ENCODE results near the gene PRKRA.
"Not testable (repeated sequence)": the region's sequence is repeated elsewhere in the genome, so short reads cannot be mapped to it uniquely, and the experiment has no call there.

The PRKRA gene

GRCh38 chr2:178418426-178418825 is 32.5 kb downstream of the PRKRA start:
- POLR2A ChIA-PET = no interaction called here
- DNase-seq = no peak
- WGBS (ENCODE audit: insufficient coverage) = no CpG with 5 or more reads among the region's 1 CpG

GRCh38 chr2:178417916-178418315 is 33.1 kb downstream of the PRKRA start:
- ChIA-PET CTCF (interaction anchor here (0.7 to 13.7 kb wide), 9 partner anchors 9 to 311 kb away, joined by 3 to 278 read pairs (median 6); partner anchors contain the start of gene RBM45), POLR2A (no interaction called here)
- H3K4me1 ChIP-seq (ENCODE audit: control extremely low read depth in 1 of 4, control insufficient read depth in 4 of 4, insufficient read depth in 4 of 4, low read length in 3 of 4) = peaks cover 6 to 15% (median 12%) of the 10 kb centered on the region in 4 experiments
- no peaks in the 10 kb centered on the region for H3K27me3 ChIP-seq (replicated peaks in 2 of 5; ENCODE audit: control insufficient read depth in 4 of 5, insufficient read depth in 5 of 5, low read length in 4 of 5)
- 100% methylated on average over 2 of the region's 3 CpGs for WGBS (ENCODE audit: insufficient coverage)
- H3K36me3 ChIP-seq (ENCODE audit: control insufficient read depth in 4 of 4, insufficient read depth in 4 of 4, low read length in 3 of 4) = peaks cover 4 to 25% (median 12%) of the 10 kb centered on the region in 4 experiments
- no peak overlapping the region for H3K4me3 ChIP-seq (ENCODE audit: control insufficient read depth in 1 of 7, extremely low read depth in 1 of 7, insufficient read depth in 4 of 7, low read depth in 2 of 7, low read length in 6 of 7)
- no peak overlapping the region for H3K27ac ChIP-seq (ENCODE audit: insufficient read depth in 1 of 2, low read depth in 1 of 2, low read length in 2 of 2, poor library complexity in 1 of 2, severe bottlenecking in 2 of 2)
- H3K9me3 ChIP-seq (ENCODE audit: control extremely low read depth in 1 of 5, control insufficient read depth in 4 of 5, insufficient read depth in 2 of 5, low read depth in 1 of 5, low read length in 4 of 5) = peaks cover 0 to 7% (median 1%) of the 10 kb centered on the region in 5 experiments
- DNase-seq = no peak

More at GRCh38 chr2:178418426-178418825, 32.5 kb downstream of the PRKRA start:
- H3K4me3 ChIP-seq (ENCODE audit: control insufficient read depth in 1 of 7, extremely low read depth in 1 of 7, insufficient read depth in 4 of 7, low read depth in 2 of 7, low read length in 6 of 7) = no peak overlapping the region
- H3K9me3 ChIP-seq (ENCODE audit: control extremely low read depth in 1 of 5, control insufficient read depth in 4 of 5, insufficient read depth in 2 of 5, low read depth in 1 of 5, low read length in 4 of 5) = peaks cover 0 to 8% (median 1%) of the 10 kb centered on the region in 5 experiments
- CTCF ChIA-PET = interaction anchor here (0.6 to 13.7 kb wide), 10 partner anchors 9 to 312 kb away, joined by 3 to 278 read pairs (median 6); partner anchors contain the start of gene RBM45
- H3K27me3 ChIP-seq (replicated peaks in 2 of 5; ENCODE audit: control insufficient read depth in 4 of 5, insufficient read depth in 5 of 5, low read length in 4 of 5) = no peaks in the 10 kb centered on the region
- no peak overlapping the region for H3K27ac ChIP-seq (ENCODE audit: insufficient read depth in 1 of 2, low read depth in 1 of 2, low read length in 2 of 2, poor library complexity in 1 of 2, severe bottlenecking in 2 of 2)
- H3K4me1 ChIP-seq (ENCODE audit: control extremely low read depth in 1 of 4, control insufficient read depth in 4 of 4, insufficient read depth in 4 of 4, low read length in 3 of 4) = peaks cover 6 to 13% (median 11%) of the 10 kb centered on the region in 4 experiments
- peaks cover 4 to 25% (median 15%) of the 10 kb centered on the region in 4 experiments for H3K36me3 ChIP-seq (ENCODE audit: control insufficient read depth in 4 of 4, insufficient read depth in 4 of 4, low read length in 3 of 4)

DNA sequence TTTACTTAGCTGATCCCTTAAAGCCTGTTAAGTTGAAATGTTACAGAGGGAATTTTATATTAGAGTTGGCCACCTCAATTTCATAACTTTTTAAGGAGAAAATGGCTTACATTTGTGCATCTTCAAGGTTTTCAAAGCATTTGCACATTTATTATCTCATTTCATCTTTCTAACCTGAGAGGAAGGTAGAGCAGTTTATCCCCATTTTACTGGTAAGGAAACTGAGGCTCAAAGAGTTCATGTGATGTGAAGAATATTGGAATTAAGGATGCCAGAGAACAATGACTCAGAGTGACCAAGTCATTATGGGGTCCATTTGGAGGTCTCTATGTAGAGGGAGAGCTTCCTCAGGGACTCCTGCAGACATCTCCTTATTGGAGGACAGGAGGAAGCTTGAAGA is 35.0 kb downstream of the PRKRA start:
- no peak for DNase-seq
- Histone ChIP-seq H3K4me1 (ENCODE audit: control extremely low read depth in 1 of 4, control insufficient read depth in 4 of 4, insufficient read depth in 4 of 4, low read length in 3 of 4) (peaks cover 6 to 17% (median 12%) of the 10 kb centered on the region in 4 experiments), H3K27me3 (replicated peaks in 2 of 5; ENCODE audit: control insufficient read depth in 4 of 5, insufficient read depth in 5 of 5, low read length in 4 of 5) (no peaks in the 10 kb centered on the region), H3K9me3 (ENCODE audit: control extremely low read depth in 1 of 5, control insufficient read depth in 4 of 5, insufficient read depth in 2 of 5, low read depth in 1 of 5, low read length in 4 of 5) (no peaks in the 10 kb centered on the region), H3K4me3 (ENCODE audit: control insufficient read depth in 1 of 7, extremely low read depth in 1 of 7, insufficient read depth in 4 of 7, low read depth in 2 of 7, low read length in 6 of 7) (no peak overlapping the region), H3K27ac (ENCODE audit: insufficient read depth in 1 of 2, low read depth in 1 of 2, low read length in 2 of 2, poor library complexity in 1 of 2, severe bottlenecking in 2 of 2) (no peak overlapping the region), H3K36me3 (ENCODE audit: control insufficient read depth in 4 of 4, insufficient read depth in 4 of 4, low read length in 3 of 4) (peaks cover 0 to 9% (median 2%) of the 10 kb centered on the region in 4 experiments)
- ChIA-PET POLR2A (no interaction called here), CTCF (interaction anchor here (1.3 to 13.7 kb wide), 6 partner anchors 18 to 305 kb away, joined by 3 to 278 read pairs (median 6); no protein-coding TSS in a partner anchor)

- peaks cover 6 to 17% (median 10%) of the 10 kb centered on the region in 4 experiments for H3K4me1 ChIP-seq (ENCODE audit: control extremely low read depth in 1 of 4, control insufficient read depth in 4 of 4, insufficient read depth in 4 of 4, low read length in 3 of 4)
- peaks cover 0 to 5% (median 2%) of the 10 kb centered on the region in 4 experiments for H3K36me3 ChIP-seq (ENCODE audit: control insufficient read depth in 4 of 4, insufficient read depth in 4 of 4, low read length in 3 of 4)
- ChIA-PET CTCF (interaction anchor here (0.6 to 13.7 kb wide), 26 partner anchors 9 to 303 kb away, joined by 3 to 278 read pairs (median 4); partner anchors contain the start of gene RBM45), POLR2A (interaction anchor here (0.6 to 1.4 kb wide), 3 partner anchors 36 to 285 kb away, joined by 3 read pairs; partner anchors contain the start of genes PJVK and PRKRA)
- DNase-seq = peak; percentile 96 to 98 (median 97)
- no peaks in the 10 kb centered on the region for H3K9me3 ChIP-seq (ENCODE audit: control extremely low read depth in 1 of 5, control insufficient read depth in 4 of 5, insufficient read depth in 2 of 5, low read depth in 1 of 5, low read length in 4 of 5)
- 18% methylated on average over 14 of the region's 21 CpGs for WGBS (ENCODE audit: insufficient coverage)
- H3K27me3 ChIP-seq (replicated peaks in 2 of 5; ENCODE audit: control insufficient read depth in 4 of 5, insufficient read depth in 5 of 5, low read length in 4 of 5) = no peaks in the 10 kb centered on the region
- peak overlapping the region in 6 of 7 experiments; percentile 64 to 93 (median 80) for H3K4me3 ChIP-seq (ENCODE audit: control insufficient read depth in 1 of 7, extremely low read depth in 1 of 7, insufficient read depth in 4 of 7, low read depth in 2 of 7, low read length in 6 of 7)
- H3K27ac ChIP-seq (ENCODE audit: insufficient read depth in 1 of 2, low read depth in 1 of 2, low read length in 2 of 2, poor library complexity in 1 of 2, severe bottlenecking in 2 of 2) = peak overlapping the region; percentile 89 to 95
Observed at GRCh38 chr2:178414266-178415247, 36.4 kb downstream of the PRKRA start.

GRCh38 chr2:178413472-178414265 is 37.3 kb downstream of the PRKRA start:
- Histone ChIP-seq H3K4me3 (ENCODE audit: control insufficient read depth in 1 of 7, extremely low read depth in 1 of 7, insufficient read depth in 4 of 7, low read depth in 2 of 7, low read length in 6 of 7) (peak overlapping the region; percentile 64 to 93 (median 78)), H3K4me1 (ENCODE audit: control extremely low read depth in 1 of 4, control insufficient read depth in 4 of 4, insufficient read depth in 4 of 4, low read length in 3 of 4) (peaks cover 6 to 17% (median 10%) of the 10 kb centered on the region in 4 experiments), H3K36me3 (ENCODE audit: control insufficient read depth in 4 of 4, insufficient read depth in 4 of 4, low read length in 3 of 4) (peaks cover 0 to 5% (median 2%) of the 10 kb centered on the region in 4 experiments), H3K27ac (ENCODE audit: insufficient read depth in 1 of 2, low read depth in 1 of 2, low read length in 2 of 2, poor library complexity in 1 of 2, severe bottlenecking in 2 of 2) (peak overlapping the region; percentile 89 to 95), H3K9me3 (ENCODE audit: control extremely low read depth in 1 of 5, control insufficient read depth in 4 of 5, insufficient read depth in 2 of 5, low read depth in 1 of 5, low read length in 4 of 5) (no peaks in the 10 kb centered on the region), H3K27me3 (replicated peaks in 2 of 5; ENCODE audit: control insufficient read depth in 4 of 5, insufficient read depth in 5 of 5, low read length in 4 of 5) (no peaks in the 10 kb centered on the region)
- POLR2A ChIA-PET = interaction anchor here (0.6 to 1.4 kb wide), 3 partner anchors 37 to 284 kb away, joined by 3 read pairs; partner anchors contain the start of genes PJVK and PRKRA
- peak; percentile 87 to 93 (median 92) for DNase-seq
- WGBS (ENCODE audit: insufficient coverage) = 0% methylated on average over 22 of the region's 45 CpGs
- CTCF ChIA-PET = interaction anchor here (0.6 to 13.7 kb wide), 19 partner anchors 10 to 302 kb away, joined by 3 to 278 read pairs (median 4); partner anchors contain the start of gene RBM45

DNA sequence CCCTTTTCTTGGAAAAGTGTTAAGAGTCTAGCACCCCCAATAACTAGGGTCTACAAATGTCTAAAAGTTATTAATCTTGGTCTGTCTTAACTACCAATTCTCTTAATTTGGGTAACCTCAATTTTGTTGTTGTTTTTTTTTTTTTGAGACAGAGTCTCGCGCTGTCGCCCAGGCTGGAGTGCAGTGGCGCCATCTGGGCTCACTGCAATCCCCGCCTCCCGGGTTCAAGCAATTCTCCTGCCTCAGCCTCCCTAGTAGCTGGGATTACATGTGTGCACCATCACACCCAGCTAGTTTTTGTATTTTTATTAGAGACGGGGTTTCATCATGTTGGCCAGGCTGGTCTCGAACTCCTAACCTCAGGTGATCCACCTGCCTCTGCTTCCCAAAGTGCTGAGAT is 38.5 kb downstream of the PRKRA start:
- DNase-seq; H3K27me3 ChIP-seq (replicated peaks in 2 of 5; ENCODE audit: control insufficient read depth in 4 of 5, insufficient read depth in 5 of 5, low read length in 4 of 5); H3K4me3 ChIP-seq (ENCODE audit: control insufficient read depth in 1 of 7, extremely low read depth in 1 of 7, insufficient read depth in 4 of 7, low read depth in 2 of 7, low read length in 6 of 7); H3K27ac ChIP-seq (ENCODE audit: insufficient read depth in 1 of 2, low read depth in 1 of 2, low read length in 2 of 2, poor library complexity in 1 of 2, severe bottlenecking in 2 of 2); POLR2A ChIA-PET; H3K9me3 ChIP-seq (ENCODE audit: control extremely low read depth in 1 of 5, control insufficient read depth in 4 of 5, insufficient read depth in 2 of 5, low read depth in 1 of 5, low read length in 4 of 5); H3K36me3 ChIP-seq (ENCODE audit: control insufficient read depth in 4 of 4, insufficient read depth in 4 of 4, low read length in 3 of 4): not testable (repeated sequence)
- CTCF ChIA-PET = interaction anchor here (0.7 to 13.7 kb wide), 4 partner anchors 14 to 301 kb away, joined by 3 to 278 read pairs (median 14); partner anchors contain the start of gene RBM45
- peaks cover 6 to 17% (median 10%) of the 10 kb centered on the region in 4 experiments for H3K4me1 ChIP-seq (ENCODE audit: control extremely low read depth in 1 of 4, control insufficient read depth in 4 of 4, insufficient read depth in 4 of 4, low read length in 3 of 4)
- WGBS (ENCODE audit: insufficient coverage) = 96% methylated on average over 7 of the region's 8 CpGs
